HG02623 (cell line): Measurements from ENCODE around the gene TSSK3.

Experiments used
- ATAC-seq: cut with Tn5 transposase; IDR thresholded peaks from one replicate; pipeline ENCODE4 v1.9.1; 2021; ENCODE audit warnings: moderate library complexity; ENCODE audit not compliant: unreplicated experiment

The TSSK3 gene

DNA sequence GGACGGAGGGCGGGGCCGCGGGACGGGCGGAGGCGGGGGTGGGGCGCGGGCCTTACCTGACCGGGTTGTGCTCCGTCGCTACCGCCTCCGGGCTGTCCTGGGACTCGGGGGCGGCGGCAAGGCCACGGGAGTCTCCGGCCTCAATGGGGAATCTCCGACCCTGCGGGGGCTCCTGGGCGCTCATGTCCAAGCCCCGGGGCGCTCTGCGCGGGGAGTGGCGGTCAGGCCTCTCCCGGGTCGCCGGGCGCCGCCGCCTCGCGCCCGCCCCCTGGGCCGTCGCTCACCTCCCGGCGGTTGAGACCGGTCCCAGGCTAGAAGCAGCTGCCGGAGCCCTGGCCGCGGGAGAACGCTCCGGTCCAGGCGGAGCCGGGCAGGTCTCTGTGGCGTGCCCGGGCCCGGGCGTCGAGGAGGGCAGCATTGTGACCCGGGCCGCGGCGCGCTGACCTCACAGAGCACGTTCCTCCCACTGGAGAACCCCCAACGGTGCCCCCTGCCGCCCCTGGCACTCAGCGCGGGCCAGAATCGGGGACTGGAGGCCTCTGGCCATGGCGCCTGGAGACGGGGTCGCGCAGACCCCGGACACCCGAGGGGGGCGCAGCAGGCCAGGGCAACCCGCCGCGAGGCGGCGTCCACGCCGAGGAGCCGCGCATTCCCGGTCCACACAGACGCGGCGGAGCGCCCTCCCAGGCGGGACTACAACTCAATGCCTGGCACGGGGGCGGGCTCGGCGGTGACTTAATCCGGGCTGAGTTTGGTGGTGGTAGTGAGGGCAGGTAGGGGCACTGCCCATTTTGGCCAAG is 465 bp upstream of the TSSK3 start:
- no peak for ATAC-seq

DNA sequence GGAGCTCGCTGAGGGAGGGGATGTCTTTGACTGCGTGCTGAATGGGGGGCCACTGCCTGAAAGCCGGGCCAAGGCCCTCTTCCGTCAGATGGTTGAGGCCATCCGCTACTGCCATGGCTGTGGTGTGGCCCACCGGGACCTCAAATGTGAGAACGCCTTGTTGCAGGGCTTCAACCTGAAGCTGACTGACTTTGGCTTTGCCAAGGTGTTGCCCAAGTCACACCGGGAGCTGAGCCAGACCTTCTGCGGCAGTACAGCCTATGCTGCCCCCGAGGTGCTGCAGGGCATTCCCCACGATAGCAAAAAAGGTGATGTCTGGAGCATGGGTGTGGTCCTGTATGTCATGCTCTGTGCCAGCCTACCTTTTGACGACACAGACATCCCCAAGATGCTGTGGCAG is 1.4 kb downstream of the TSSK3 start:
- ATAC-seq = no peak

DNA sequence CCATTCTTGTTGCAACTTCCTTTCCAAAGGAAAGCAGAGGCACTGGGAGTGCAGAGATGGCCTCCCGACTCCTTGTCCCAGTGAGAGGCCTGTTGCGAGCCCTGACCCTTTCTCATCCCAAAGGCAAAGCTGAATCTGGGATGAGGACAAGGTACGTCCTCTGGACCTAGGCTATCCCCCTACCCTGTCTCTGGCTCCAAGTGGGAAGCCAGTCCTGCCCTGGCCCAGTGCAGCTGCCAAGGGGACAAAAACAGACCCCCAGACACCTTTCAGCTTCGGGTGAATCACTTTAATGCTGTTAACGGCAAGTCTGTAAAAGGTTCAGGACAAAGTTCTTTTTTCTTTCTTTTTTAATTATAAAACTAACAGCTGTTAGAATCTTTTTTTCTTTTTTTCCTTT is 2.5 kb downstream of the TSSK3 start:
- ATAC-seq = no peak

DNA sequence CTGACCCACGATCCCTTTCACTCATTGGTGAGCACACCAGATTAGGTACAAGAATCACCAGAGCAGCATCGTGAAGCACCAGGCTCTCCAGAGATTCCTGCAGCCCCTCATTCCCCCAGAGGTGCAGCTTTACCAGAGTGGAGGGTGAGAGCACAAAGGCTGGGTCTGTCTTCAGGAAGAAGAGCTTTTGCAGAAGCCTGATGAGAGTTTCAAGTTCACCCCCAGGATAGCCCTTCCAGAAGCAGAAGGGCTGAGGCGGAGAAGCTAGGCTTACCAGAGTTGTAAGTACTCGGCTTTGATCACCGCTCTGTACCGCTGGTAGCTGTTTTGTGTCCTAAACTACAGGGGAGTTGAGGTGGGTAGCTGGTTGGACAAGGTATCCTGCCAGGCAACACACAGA is 3.1 kb downstream of the TSSK3 start:
- ATAC-seq = no peak

DNA sequence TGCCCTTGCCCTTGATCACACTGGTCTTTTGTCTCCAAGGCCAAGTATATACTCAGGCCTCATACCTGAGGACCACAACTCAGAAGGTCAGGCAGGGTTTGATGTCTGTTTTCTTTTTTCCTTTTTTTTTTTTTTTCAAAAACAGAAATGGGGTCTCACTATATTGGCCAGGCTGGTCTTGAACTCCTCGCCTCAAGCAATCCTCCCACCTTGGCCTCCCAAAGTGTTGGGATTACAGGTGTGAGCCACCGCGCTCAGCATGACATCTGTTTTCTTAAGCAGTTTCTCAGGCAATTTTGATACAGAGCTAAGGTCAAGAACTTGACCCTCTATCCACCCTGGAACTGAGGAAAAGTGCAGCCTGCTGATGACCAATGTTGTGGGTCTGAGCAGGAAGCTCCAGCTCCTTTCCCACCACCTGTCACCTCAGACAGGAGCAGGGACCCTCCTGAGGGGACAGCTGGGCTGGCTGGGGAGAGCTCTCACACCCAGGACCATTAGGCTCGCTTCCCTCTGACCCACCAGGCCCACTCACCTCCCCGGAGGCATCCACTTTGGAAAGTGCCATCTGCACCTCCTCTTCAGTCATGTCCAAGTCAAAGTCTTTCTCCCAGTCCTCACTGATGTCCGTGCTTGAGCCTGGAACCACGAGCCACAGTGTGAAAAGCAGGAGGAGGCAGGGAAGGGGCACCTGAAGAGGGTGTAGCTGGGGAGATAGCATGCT is 5.7 kb downstream of the TSSK3 start:
- no peak for ATAC-seq

DNA sequence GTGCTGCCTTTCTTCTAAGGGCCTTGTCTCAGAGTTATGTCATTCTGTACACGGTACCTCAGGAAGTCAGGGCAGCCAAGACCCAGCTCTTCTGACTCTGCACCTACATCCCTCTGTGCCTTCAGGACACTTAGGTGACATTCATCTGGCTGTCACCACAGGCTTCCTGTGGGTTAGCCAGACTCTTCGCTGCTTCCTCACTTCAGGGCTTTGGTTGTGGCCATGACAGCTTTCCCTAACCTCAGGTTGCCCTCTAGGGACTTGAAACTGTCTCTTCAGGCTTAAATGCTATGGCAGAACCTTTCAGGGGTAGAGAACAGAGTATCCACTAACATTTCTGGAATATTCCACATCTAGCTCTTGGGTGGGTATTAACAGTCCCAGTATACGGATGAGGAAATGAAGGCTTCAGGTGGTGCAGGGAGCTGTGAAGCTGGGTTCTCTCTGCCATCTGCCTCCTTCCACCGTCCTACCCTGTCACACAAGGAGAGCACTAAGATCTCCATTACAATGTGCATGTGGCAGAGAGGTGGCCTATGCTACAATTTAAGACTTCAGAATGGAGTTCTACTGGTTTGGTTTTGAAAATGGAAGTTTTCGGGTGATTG is 9.9 kb downstream of the TSSK3 start:
- no peak for ATAC-seq

DNA sequence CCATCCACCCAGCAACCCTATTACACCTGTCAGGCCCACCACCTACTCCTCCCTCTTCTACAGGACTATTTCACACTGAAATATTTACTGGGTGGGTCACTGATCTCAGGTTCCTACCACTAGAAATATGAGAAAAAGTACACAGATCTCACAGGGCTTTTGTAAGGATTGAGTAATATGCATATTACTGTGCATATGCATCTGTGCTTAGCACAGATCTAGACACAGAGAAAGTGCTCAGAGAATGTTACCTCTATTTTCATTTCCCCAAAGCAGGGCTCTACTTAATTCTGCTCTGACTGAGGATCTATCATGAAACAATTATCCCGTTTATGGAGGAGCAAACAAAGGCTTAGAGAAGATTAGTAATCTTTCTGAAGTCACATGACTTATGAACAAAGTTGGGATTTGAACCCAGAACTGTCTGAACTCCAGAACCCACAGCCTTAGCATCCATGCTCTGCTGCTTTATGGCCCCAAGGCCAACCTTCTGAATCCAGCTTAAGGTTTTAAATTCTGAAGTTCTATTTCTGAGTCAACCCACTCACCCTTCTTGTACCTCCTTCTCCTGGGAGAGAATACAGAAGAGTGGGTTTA is 11.8 kb downstream of the TSSK3 start:
- no peak for ATAC-seq

DNA sequence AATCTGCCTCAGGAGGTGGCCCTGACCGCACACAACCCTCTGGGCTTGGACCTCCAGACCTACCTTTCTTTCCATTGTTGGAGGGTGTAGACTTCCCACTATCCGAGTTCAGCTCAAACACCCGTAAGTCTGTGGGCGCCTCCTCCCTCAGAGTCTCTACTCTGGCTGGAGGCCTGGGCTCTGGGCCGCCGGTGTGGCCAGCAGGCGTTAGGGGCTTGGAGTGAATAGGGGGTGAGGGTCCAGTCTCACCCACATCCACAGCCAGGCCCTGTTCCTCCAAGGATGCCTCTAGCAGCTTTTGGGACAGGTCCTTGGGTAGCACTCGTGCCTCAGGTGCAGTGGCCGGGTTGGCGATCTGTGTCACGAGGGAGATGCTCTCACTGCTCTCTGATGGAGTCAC is 13.9 kb downstream of the TSSK3 start:
- no peak for ATAC-seq

DNA sequence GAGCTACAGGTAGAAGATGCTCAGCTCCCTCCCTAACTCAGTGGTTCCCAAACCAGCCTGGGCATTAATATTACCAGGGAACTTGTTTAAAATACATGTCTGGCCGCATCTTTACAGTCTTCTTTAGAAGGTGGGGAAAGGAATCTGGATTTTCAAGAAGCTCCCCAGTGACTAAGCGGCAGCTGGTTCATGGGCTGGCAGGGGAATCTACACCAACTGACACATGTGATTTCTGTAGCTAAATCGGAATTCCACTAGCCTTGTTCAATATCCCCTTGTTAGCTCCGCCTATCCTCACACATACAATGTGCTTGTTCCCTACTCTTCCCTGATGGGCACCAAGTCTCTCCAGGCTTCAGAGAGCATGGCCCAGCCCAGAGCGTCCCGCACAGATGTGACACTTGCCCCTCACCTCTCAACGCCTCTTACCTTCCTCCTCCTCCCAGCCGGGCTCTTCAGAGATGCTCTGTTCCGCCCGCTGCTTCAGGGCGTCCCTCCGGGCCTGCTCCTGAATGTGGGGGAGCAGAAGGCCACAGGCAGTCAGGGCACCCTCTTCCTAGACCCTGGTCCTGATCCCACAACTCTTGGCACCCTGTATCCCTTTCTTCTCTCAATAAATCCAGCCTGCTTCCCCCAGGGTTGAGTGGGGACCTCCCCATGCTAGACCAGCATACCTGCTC is 15.3 kb downstream of the TSSK3 start:
- ATAC-seq = no peak

DNA sequence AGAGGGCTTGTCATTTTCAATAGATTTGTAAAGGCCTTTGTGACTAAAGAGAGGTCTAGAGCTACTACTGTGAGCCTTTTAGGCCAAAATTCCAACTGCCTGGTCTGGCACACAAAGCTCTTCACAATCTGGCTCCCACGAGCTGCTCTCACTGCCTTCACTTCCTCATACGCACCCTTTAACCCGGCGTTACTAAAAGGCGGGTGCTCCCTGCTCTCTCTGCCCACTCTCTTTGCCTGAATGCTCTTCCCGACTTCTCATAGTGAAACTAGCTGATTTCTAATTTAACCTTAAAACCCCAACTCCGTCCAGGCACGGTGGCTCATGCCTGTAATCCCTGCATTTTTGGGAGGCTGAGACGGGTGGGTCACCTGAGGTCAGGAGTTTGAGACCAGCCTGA is 17.7 kb downstream of the TSSK3 start:
- no peak for ATAC-seq

DNA sequence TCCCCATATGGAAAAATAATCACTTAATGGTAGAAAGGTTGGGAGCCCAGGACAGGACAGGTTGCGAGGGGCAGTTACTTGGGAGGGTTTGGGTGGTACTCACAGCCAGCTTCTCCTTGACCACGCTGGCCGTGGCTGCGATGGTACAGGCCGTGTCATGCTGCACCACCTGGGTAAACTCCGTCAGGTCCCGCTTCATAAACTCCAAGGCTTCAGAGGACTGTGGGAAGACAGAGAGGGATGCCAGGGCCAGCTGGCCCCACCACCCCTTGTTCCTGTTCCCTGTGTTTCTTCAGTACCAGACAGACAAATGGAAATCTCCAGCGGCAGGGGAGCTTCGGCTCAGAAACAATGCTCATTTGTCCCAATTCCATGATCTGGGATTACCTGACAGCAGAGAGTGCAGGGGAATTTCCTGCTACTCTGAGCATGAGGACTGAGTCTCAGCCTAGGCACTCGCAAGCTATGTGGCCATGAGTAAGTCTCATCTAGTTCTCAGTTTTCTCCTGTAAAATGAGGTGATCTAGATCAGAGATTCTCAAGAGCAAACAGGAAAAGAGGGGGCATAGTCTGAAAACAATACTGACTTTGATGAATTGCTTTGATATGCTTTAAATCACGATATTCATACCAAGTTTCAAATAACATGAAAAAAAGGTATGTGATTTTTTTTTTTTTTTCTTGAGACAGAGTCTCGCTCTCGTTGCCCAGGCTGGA is 24.5 kb downstream of the TSSK3 start:
- ATAC-seq = no peak

DNA sequence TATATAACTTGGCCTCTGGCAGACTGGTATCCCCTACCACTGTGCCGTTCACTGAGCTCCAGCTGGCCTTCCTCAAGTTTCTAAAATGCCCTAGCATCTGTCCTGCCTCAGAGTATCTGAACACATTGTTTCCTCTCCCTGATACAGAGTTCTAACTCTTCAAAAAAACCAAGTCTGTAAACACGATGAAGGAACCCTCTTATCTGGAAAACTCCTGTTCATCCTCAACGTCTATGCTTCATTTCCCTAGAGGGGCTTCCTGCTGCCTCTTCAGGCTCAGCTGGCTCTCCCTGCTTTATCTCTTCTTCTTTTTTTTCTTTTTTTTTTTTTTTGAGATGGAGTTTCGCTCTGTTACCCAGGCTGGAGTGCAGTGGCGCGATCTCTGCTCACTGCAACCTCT is 26.3 kb downstream of the TSSK3 start:
- no peak for ATAC-seq

DNA sequence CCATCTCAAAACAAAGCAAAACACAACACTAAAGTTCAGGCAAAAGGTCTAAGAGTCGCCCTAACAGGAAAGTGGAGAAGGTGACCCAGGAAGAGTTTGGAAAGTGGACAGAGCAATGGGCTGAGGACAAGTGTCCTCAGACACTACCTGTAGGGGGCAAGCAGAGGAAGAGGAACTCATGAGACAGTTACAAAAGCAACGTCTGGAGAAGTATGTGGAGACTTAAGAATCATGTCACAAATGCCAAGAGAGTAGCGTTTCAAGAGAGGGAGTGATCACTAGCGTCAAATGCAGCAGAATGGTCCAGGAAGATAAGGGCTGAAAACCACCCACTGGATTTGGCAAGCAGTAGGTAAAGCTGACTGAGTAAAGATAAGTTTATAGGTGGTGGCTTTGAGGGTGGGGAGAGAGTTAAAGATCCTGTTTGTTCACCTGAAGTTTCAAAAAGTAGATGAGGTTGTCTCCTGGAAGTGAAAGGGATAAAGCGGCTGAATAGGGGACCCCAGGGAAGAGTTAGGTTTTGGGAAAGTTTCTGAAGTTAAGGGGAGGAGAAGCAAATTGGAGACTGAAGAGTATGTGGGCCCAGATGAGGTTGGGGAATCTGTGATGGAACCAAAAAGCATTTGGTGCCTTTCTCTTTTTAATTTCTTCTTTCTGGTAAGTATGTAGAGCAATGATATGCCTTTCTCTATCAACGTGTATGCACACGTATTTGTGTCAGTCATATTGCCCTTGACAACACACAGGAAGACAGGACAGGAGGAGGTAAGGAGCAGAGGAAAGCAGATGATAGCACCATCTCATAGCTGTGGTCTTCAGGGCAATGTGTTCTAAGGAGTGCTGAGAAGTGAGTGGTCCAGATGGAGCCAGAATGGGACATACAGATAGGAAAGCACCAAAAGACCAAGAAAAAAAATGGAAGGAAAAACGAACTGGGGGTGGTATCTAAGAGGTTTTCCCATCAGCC is 28.8 kb downstream of the TSSK3 start:
- no peak for ATAC-seq

DNA sequence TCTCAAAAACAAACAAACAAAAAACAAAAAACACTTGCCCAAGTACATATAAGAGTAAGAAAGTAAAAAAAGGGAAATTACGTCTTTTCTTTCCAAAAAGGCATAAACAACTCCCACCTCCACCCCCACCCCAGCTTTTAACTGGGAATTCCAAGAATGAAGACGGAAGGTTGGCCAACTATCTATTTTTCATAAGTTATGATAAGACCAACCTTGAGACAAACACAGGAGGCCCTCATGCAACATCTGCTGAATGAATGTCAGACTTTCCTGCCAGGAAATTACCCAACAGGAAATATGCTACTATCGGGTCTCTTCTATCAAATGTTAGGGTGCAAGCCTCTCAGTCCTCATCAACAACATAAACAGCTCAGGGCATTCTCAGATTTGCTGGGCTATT is 30.0 kb downstream of the TSSK3 start:
- no peak for ATAC-seq

DNA sequence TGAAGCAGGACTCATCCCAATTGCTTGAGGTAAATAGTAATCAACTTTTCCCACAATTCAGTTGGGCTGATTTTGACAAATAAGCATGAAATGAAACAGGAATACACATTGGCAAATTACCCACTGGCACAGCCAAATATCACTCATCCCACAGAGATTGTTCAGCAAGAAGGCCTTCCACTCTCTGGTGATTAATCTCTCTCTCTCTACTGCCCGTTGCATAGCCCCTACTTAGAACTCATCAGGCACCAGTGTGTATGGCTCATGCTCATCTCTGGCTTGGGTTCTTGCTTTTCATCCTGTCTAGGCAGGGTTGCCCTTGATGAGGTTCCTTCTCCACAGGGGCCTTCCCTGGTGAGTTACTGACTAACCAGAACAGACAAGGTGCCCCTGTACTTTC is 30.8 kb downstream of the TSSK3 start:
- ATAC-seq = no peak

DNA sequence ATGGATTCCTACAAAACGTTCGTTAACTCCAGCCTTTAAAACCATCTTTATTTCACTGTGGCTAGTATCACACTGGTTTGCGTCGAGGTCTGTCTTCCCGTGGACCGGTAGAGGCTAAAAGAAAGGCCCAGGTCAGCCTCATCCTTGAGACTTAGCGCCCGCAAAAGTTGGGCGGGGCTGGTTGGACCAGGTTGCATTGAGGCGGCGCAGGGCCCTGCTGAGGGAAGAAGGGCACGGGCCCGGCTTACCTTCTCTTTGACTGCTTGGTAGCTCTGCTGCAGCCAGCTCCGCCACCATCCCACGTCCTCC is 31.4 kb downstream of the TSSK3 start:
- ATAC-seq = no peak

DNA sequence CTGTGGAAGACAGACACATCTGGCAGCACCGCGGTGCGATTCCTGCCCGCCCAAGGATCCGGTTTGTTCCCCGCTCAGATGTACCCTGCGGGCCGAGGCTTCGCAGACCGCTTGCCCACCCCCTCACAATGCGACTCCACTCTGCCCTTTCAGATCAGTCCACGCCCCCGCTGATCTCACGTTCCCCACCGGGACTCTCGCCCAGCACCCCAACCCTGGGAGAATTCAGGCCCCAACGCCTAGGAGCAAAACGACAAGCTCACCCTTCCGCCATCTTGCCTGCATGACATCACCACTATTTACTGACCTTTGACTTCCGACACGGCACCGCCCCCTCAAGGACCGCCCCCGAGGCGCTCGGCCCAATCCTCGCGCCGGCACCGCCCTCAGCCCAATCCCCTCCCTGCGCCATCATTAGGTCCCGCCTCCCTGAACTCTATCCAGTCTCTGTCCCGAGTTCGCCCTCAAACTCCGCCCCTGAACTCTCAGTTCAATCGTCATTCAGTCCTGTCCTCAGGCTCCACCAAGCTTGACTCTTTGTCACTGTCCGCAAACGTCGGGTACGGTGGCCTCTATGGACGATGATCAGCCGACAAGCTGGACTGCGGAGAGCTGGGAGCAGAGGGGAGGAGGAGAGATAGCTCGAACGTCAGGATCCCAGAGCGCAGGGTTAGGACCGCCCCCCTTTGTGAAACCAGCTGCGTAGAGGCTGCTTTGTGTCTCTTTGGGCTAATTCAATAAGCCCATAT is 32.0 kb downstream of the TSSK3 start, which contains the start of gene BSDC1:
BSDC1 (minus strand) TSS at position 301 of the 749 bp plus-strand sequence; CDS start at position 274, 27 bp downstream.
- peak; percentile 96 for ATAC-seq

DNA sequence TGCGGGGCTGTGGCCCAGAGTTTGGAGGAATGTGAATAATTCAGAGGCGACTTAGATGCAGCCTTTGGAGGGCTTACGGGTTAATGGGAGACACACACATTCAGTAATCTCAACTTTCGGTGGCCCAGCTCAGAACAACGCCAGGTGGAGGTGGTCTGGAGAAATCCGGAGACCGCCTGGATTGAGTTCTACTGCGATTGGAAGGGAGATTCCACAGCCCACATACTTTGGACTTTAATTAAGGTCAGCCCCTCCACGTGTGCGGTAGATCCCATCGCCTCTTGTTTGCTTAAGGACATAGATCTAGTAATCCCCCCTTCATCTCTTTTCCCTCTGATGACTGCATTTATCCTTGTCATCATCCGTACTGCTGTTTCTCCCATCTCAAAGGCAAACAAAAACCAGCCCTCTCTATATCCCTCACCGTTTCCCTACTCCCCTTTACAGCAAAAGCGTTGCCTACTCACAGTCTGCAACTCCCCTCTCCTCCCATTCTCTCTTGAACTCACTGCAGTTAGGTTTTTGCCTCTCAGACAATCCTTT is 32.6 kb downstream of the TSSK3 start:
- no peak for ATAC-seq
